B cell (primary cell): Measurements from ENCODE around the gene IAPP. TPM values are rescaled to one million over a fixed set of nuclear protein-coding genes. Genes with fewer than 3 reads are reported as not detected.

Source experiments
- ATAC-seq: fragments of 200-7000 bp; cut with Tn5 transposase; one replicate; pipeline ENCODE4 v1.10.0; 2021; ENCODE audit warnings: low read depth, mild to moderate bottlenecking, moderate number of reproducible peaks, moderate library complexity
- CTCF ChIA-PET: fragments of 350-600 bp; sonication (Branson Sonifier 250); formaldehyde crosslinking; loops from one replicate; lab custom pipeline; 2021; ENCODE audit warnings: antibody characterized with exemption, inconsistent platforms; lab: Charles Lee
- POLR2A ChIA-PET: fragments of 350-600 bp; sonication (Branson Sonifier 250); formaldehyde crosslinking; loops from one replicate; lab custom pipeline; 2021; ENCODE audit warnings: antibody characterized with exemption; lab: Charles Lee
- DNase-seq: peaks from one replicate; pipeline ENCODE4 v3.0.0; 2013
- H2AFZ ChIP-seq: 2 replicates; pipeline ENCODE4 v1.6.1; 2012; ENCODE audit warnings: mild to moderate bottlenecking, low read depth, low read length; ENCODE audit not compliant: insufficient read depth, poor library complexity, severe bottlenecking
- H3K27ac ChIP-seq, 2 donors: 1 replicate in 1 of 2; 2 replicates in 1 of 2; pipeline ENCODE4 v1.5.1; 2012 to 2013; ENCODE audit warnings: low read length in 2 of 2, mild to moderate bottlenecking in 2 of 2, moderate library complexity in 1 of 2
- H3K27me3 ChIP-seq, 4 experiments: fragments of 200-600 bp in 1 of 4; sonication (generic) in 1 of 4; replicated peaks in 1 of 4; 1 replicate in 2 of 4; 2 replicates in 2 of 4; pipeline versions ENCODE4 v1.6.1 to v1.7.0; 2013 to 2016; ENCODE audit warnings: low read length in 3 of 4, mild to moderate bottlenecking in 2 of 4, mixed read lengths in 1 of 4, moderate library complexity in 1 of 4; ENCODE audit not compliant: insufficient read depth in 4 of 4, control insufficient read depth in 3 of 4; ENCODE audit errors: control extremely low read depth in 1 of 4
- H3K36me3 ChIP-seq, 2 experiments: replicated peaks in 1 of 2; 1 replicate in 1 of 2; 2 replicates in 1 of 2; pipeline versions ENCODE4 v1.6.1 to v1.7.1; 2013; ENCODE audit warnings: low read length in 1 of 2; ENCODE audit not compliant: insufficient read depth in 2 of 2, control insufficient read depth in 1 of 2; ENCODE audit errors: control extremely low read depth in 1 of 2, extremely low read depth in 1 of 2
- H3K4me1 ChIP-seq, 2 donors: fragments of 200-600 bp in 1 of 2; sonication (generic) in 1 of 2; 1 replicate in 1 of 2; 2 replicates in 1 of 2; pipeline versions ENCODE4 v1.5.1 to v1.6.1; 2013 to 2017; ENCODE audit warnings: low read length in 2 of 2; ENCODE audit not compliant: control insufficient read depth in 2 of 2, insufficient read depth in 2 of 2
- H3K4me2 ChIP-seq: replicated peaks from 2 replicates; pipeline ENCODE3; 2012; ENCODE audit warnings: mild to moderate bottlenecking, low read depth, low read length; ENCODE audit not compliant: poor library complexity, severe bottlenecking
- H3K4me3 ChIP-seq, 5 experiments: fragments of 200-600 bp in 1 of 5; sonication (generic) in 1 of 5; 1 replicate in 3 of 5; 2 replicates in 2 of 5; pipeline versions ENCODE4 v1.5.1 to v1.7.0; 2011 to 2016; ENCODE audit warnings: low read length in 4 of 5, mild to moderate bottlenecking in 4 of 5, low read depth in 2 of 5, control low read depth in 1 of 5, moderate library complexity in 1 of 5; ENCODE audit not compliant: insufficient read depth in 1 of 5; ENCODE audit errors: control extremely low read depth in 1 of 5, extremely low read depth in 1 of 5
- H3K79me2 ChIP-seq: fragments of 200-600 bp; sonication (generic); one replicate; pipeline ENCODE4 v1.6.0; 2016; ENCODE audit warnings: low read length; ENCODE audit not compliant: control insufficient read depth, insufficient read depth
- H3K9ac ChIP-seq: fragments of 200-600 bp; sonication (generic); 2 replicates; pipeline ENCODE4 v1.6.1; 2017; ENCODE audit warnings: mild to moderate bottlenecking, low read length, moderate library complexity
- H3K9me3 ChIP-seq, 3 donors: one replicate each; pipeline versions ENCODE4 v1.6.1 to v1.7.1; 2013; ENCODE audit warnings: low read length in 2 of 3; ENCODE audit not compliant: control insufficient read depth in 2 of 3, insufficient read depth in 1 of 3; ENCODE audit errors: control extremely low read depth in 1 of 3
- H4K20me1 ChIP-seq: 2 replicates; pipeline ENCODE4 v1.6.0; 2012; ENCODE audit warnings: mild to moderate bottlenecking, low read length; ENCODE audit not compliant: insufficient read depth, control insufficient read depth, poor library complexity, severe bottlenecking
- H3K27ac Mint-ChIP-seq: one replicate; pipeline ENCODE4 v1.8.0; 2021; ENCODE audit warnings: mixed read lengths
- H3K27me3 Mint-ChIP-seq: one replicate; pipeline ENCODE4 v1.8.0; 2021; ENCODE audit warnings: mixed read lengths
- H3K4me1 Mint-ChIP-seq: one replicate; pipeline ENCODE4 v1.8.0; 2021; ENCODE audit warnings: mixed read lengths
- H3K4me3 Mint-ChIP-seq: one replicate; pipeline ENCODE4 v1.8.0; 2021; ENCODE audit warnings: mixed read lengths
- H3K9me3 Mint-ChIP-seq: one replicate; pipeline ENCODE4 v1.8.0; 2022; ENCODE audit warnings: mixed read lengths; ENCODE audit not compliant: insufficient read depth
- CTCF ChIP-seq: fragments of 200-600 bp; IDR thresholded peaks from one replicate; pipeline ENCODE4 v1.8.0; 2022; ENCODE audit warnings: antibody characterized with exemption, mild to moderate bottlenecking
- EZH2 ChIP-seq: IDR thresholded peaks from 2 replicates; pipeline ENCODE4 v1.6.1; 2012; ENCODE audit warnings: borderline replicate concordance, low read depth, mild to moderate bottlenecking, moderate library complexity, low read length; ENCODE audit not compliant: insufficient read depth, poor library complexity, severe bottlenecking
- WGBS: methylation state at CpG from one replicate; pipeline ENCODE4 v1.1.5; 2013; ENCODE audit warnings: missing lambda C conversion rate; ENCODE audit not compliant: insufficient coverage; 5-methylcytosine and 5-hydroxymethylcytosine counted together
- intact Hi-C: fragments of 100-400 bp; cut with micrococcal nuclease; formaldehyde crosslinking; loops from one replicate; pipeline ENCODE4 v1.10.0; 2022
- polyA plus RNA-seq: library from polyadenylated mRNA; depleted of rRNA; stranded (reverse); fragments of >200 nt; gene quantifications from 2 replicates; pipeline ENCODE4 v1.2.3, GENCODE V29; 2012
- total RNA-seq, 2 donors: library from RNA; stranded (reverse); fragments of 120-200 nt in 1 of 2; gene quantifications; 1 replicate in 1 of 2; 2 replicates in 1 of 2; pipeline versions ENCODE4 v1.2.3 to v1.2.4, GENCODE V29; 2013 to 2022

Gene IAPP
- total and polyA plus RNA-seq, 2 donors (not counting 1 experiment from before 2014, with no cell fraction given): not detected

- no peaks in the 10 kb centered on the region for H3K4me1 ChIP-seq
- no peaks in the 10 kb centered on the region for H3K4me1 Mint-ChIP-seq
- H3K9me3 Mint-ChIP-seq: no peaks in the 10 kb centered on the region
- H3K27ac ChIP-seq: no peak overlapping the region
- 83% methylated on average over 2 of the region's 4 CpGs for WGBS
- no peaks in the 10 kb centered on the region for H4K20me1 ChIP-seq
- H3K4me3 Mint-ChIP-seq: no peak overlapping the region
- no peaks in the 10 kb centered on the region for H3K36me3 ChIP-seq
- no peak overlapping the region for H3K9ac ChIP-seq
- no peaks in the 10 kb centered on the region for H3K27me3 ChIP-seq
- no peak overlapping the region for H3K4me3 ChIP-seq
- H2AFZ ChIP-seq: no peak overlapping the region
- H3K79me2 ChIP-seq: no peaks in the 10 kb centered on the region
- no peaks in the 10 kb centered on the region for H3K9me3 ChIP-seq
- ChIA-PET CTCF (no interaction called here), POLR2A (no interaction called here)
- H3K27me3 Mint-ChIP-seq: peaks cover 2% of the 10 kb centered on the region
- no peak overlapping the region for H3K4me2 ChIP-seq
- TF ChIP-seq CTCF (no peak), EZH2 (no peak)
- no peak overlapping the region for H3K27ac Mint-ChIP-seq
- no peak for DNase-seq
- ATAC-seq: no peak
- intact Hi-C loops: no loop called here
Observed at GRCh38 chr12:21341769-21342168, 30.9 kb upstream of the IAPP start.

DNA sequence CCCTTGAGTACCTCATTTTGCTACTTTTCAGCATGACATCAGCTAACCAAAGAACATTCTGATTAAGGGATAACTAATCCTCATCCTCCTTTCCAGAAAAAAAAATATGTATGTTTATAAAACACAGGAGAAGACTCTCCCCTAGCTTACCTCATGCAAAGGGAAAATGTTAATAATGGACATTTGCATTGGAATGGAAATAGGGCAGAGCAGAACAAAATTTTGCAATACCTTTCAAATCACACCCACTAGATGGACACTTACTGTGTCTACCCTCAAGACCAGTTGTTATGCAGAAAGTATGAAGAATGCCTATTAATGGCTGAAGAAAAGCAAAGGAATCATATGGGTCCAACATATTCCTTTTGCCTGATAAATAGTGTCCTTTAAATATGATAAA lies 29.1 kb upstream of the IAPP start:
- intact Hi-C loops: no loop called here
- ATAC-seq: no peak
- Histone ChIP-seq H3K4me3 (no peak overlapping the region), H2AFZ (no peak overlapping the region), H3K27me3 (no peaks in the 10 kb centered on the region), H3K4me2 (no peak overlapping the region), H3K9me3 (no peaks in the 10 kb centered on the region), H3K79me2 (no peaks in the 10 kb centered on the region), H3K36me3 (no peaks in the 10 kb centered on the region), H3K9ac (no peak overlapping the region), H3K27ac (no peak overlapping the region), H3K4me1 (no peaks in the 10 kb centered on the region), H4K20me1 (no peaks in the 10 kb centered on the region)
- Mint-ChIP-seq H3K9me3 (no peaks in the 10 kb centered on the region), H3K27ac (no peak overlapping the region), H3K4me3 (no peak overlapping the region), H3K4me1 (no peaks in the 10 kb centered on the region), H3K27me3 (peaks cover 5% of the 10 kb centered on the region)
- ChIA-PET POLR2A (no interaction called here), CTCF (no interaction called here)
- no peak for DNase-seq
- TF ChIP-seq EZH2: no peak
- no peak for TF ChIP-seq CTCF
